K562 (cell line): ENCODE measurements around the gene FADS1. TPM values are rescaled to one million over a fixed set of nuclear protein-coding genes. Genes with fewer than 3 reads are reported as not detected.

Experiments used
- AFF4 ChIP-seq: sonication (generic); formaldehyde crosslinking; IDR thresholded peaks from 2 replicates; pipeline ENCODE4 v1.8.0; 2023; ENCODE audit warnings: mild to moderate bottlenecking, missing genetic modification reagents
- ATF3 ChIP-seq, 2 experiments: fragments of 450-650 bp in 1 of 2; sonication (generic) in 1 of 2; formaldehyde crosslinking in 1 of 2; IDR thresholded peaks in 1 of 2; conservative IDR thresholded peaks in 1 of 2; 2 replicates each; pipeline versions ENCODE4 v1.6.1 to v1.8.1; 2016 to 2023; ENCODE audit warnings: mild to moderate bottlenecking in 2 of 2, moderate library complexity in 2 of 2, inconsistent platforms in 1 of 2, missing genetic modification reagents in 1 of 2
- HMGN3 ChIP-seq: IDR thresholded peaks from 2 replicates; pipeline ENCODE4 v1.6.1; 2011; ENCODE audit warnings: borderline replicate concordance, low read depth, mild to moderate bottlenecking, mixed read lengths, low read length; ENCODE audit not compliant: insufficient read length; ENCODE audit errors: extremely low read depth
- ID3 ChIP-seq, 2 experiments: fragments of 250-450 bp in 1 of 2; fragments of 450-650 bp in 1 of 2; sonication (Bioruptor Pico) in 1 of 2; IDR thresholded peaks; 2 replicates each; pipeline versions ENCODE4 v1.6.1 to v1.8.0; 2016 to 2021; ENCODE audit warnings: mild to moderate bottlenecking in 2 of 2, moderate library complexity in 2 of 2, missing compliant biosample characterization in 1 of 2, missing genetic modification characterization in 1 of 2
- MAFF ChIP-seq: IDR thresholded peaks from 2 replicates; pipeline ENCODE4 v1.6.1; 2012; ENCODE audit warnings: low read length, improper control_type of control experiment
- MAX ChIP-seq: sonication (generic); formaldehyde crosslinking; IDR thresholded peaks from 2 replicates; pipeline ENCODE4 v1.9.0; 2022; ENCODE audit warnings: mild to moderate bottlenecking, missing genetic modification reagents
- MTA2 ChIP-seq: fragments of 450-650 bp; IDR thresholded peaks from 2 replicates; pipeline ENCODE4 v1.6.1; 2016; ENCODE audit warnings: low read depth
- NEUROD1 ChIP-seq: fragments of 150-350 bp; IDR thresholded peaks from 2 replicates; pipeline ENCODE4 v1.6.1; 2014; ENCODE audit warnings: borderline replicate concordance, low read length, low read depth; ENCODE audit not compliant: partially characterized antibody
- NR2C1 ChIP-seq, 2 experiments: fragments of 450-650 bp; IDR thresholded peaks; 2 replicates each; pipeline ENCODE4 v1.6.1; 2017; ENCODE audit warnings: mild to moderate bottlenecking in 2 of 2, antibody characterized with exemption in 1 of 2, inconsistent platforms in 1 of 2, missing compliant biosample characterization in 1 of 2, missing genetic modification characterization in 1 of 2
- NRF1 ChIP-seq, 2 experiments: fragments of 450-650 bp; IDR thresholded peaks in 1 of 2; conservative IDR thresholded peaks in 1 of 2; 2 replicates each; pipeline ENCODE4 v1.6.1; 2014; ENCODE audit warnings: mild to moderate bottlenecking in 2 of 2
- RAD51 ChIP-seq: fragments of 450-650 bp; IDR thresholded peaks from 2 replicates; pipeline ENCODE4 v1.7.1; 2016; ENCODE audit warnings: low read depth, mild to moderate bottlenecking, borderline replicate concordance
- RBBP5 ChIP-seq: fragments of 200-600 bp; sonication (generic); IDR thresholded peaks from 2 replicates; pipeline ENCODE4 v1.6.1; 2012; ENCODE audit warnings: borderline replicate concordance, mild to moderate bottlenecking, low read length, control low read depth, inconsistent platforms; ENCODE audit not compliant: insufficient read depth, poor library complexity, severe bottlenecking
- RFX5 ChIP-seq: IDR thresholded peaks from 2 replicates; pipeline ENCODE4 v1.6.1; 2011; ENCODE audit warnings: low read depth, mild to moderate bottlenecking, improper control_type of control experiment, low read length
- SAP30 ChIP-seq: fragments of 200-600 bp; sonication (generic); IDR thresholded peaks from 2 replicates; pipeline ENCODE4 v1.6.1; 2012; ENCODE audit warnings: borderline replicate concordance, low read depth, mild to moderate bottlenecking, moderate library complexity, low read length, control low read depth, inconsistent platforms; ENCODE audit not compliant: insufficient read depth, poor library complexity, severe bottlenecking
- U2AF1 ChIP-seq: fragments of 200-400 bp; formaldehyde crosslinking; optimal IDR thresholded peaks from 2 replicates; pipeline ENCODE3; 2017; ENCODE audit warnings: mild to moderate bottlenecking, low read depth, low read length, moderate library complexity
- YY1 ChIP-seq, 3 experiments: IDR thresholded peaks; 2 replicates each; pipeline ENCODE4 v1.6.1; 2011; ENCODE audit warnings: low read length in 2 of 3, mild to moderate bottlenecking in 2 of 3, moderate library complexity in 2 of 3, borderline replicate concordance in 1 of 3, control low read depth in 1 of 3, low read depth in 1 of 3; ENCODE audit not compliant: insufficient read depth in 3 of 3, insufficient replicate concordance in 2 of 3, control insufficient read depth in 1 of 3, insufficient read length in 1 of 3; ENCODE audit errors: extremely low read depth in 1 of 3
- ZNF655 ChIP-seq: fragments of 250-450 bp; sonication (Bioruptor Pico); IDR thresholded peaks from 2 replicates; pipeline ENCODE4 v1.5.0; 2021
- polyA plus RNA-seq, 8 experiments: library from polyadenylated mRNA; depleted of rRNA in 4 of 8; stranded (reverse) in 5 of 8; unstranded in 3 of 8; fragments of >200 nt; fragmentation: Nextera tagmentation in 2 of 8; fragmentation: Illumina TruSeq in 1 of 8; extraction: Ambion mirVana in 2 of 8; extraction: Trizol in 1 of 8; gene quantifications; 2 replicates each; pipeline versions ENCODE4 v1.2.1 to v1.2.3, GENCODE V29; 2011 to 2014; ENCODE audit warnings: inconsistent platforms in 1 of 8, missing spikeins in 1 of 8
- total RNA-seq, 7 experiments: library from RNA; depleted of rRNA in 6 of 7; stranded (reverse); fragments of >200 nt in 6 of 7; fragmentation: Illumina TruSeq in 2 of 7; extraction: Trizol in 2 of 7; gene quantifications; 2 replicates each; pipeline versions ENCODE4 v1.2.1 to v1.2.3, GENCODE V29; 2011 to 2021; ENCODE audit warnings: low replicate concordance in 1 of 7

The FADS1 gene
- total and polyA plus RNA-seq, 9 of the 15 experiments (the other 6 are each of a cell fraction or from before 2014, with no cell fraction given) = 110 to 864 (median 364) TPM

- TF ChIP-seq ATF3 (IDR thresholded peaks at IDR 0.05) (0 out of 2 replicates have a peak, but pooled peaks have one; percentile 17), ATF3 (CRISPR knock-in tag; conservative IDR thresholded peaks at IDR 0.05) (no peak), MTA2 (no peak), AFF4 (CRISPR knock-in tag) (no peak), SAP30 (no peak), RFX5 (no peak), MAX (CRISPR knock-in tag) (no peak), RBBP5 (no peak), U2AF1 (no peak), NR2C1 (IDR thresholded peaks at IDR 0.05) (0 out of 2 replicates have a peak, but pooled peaks have one; percentile 40), NR2C1 (tag; IDR thresholded peaks at IDR 0.05) (peak; percentile 36; the same call in 1 of the 2 replicates), RAD51 (no peak), YY1 (IDR thresholded peaks at IDR 0.05; ENCODE audit: borderline replicate concordance in 1 of 3, control insufficient read depth in 1 of 3, extremely low read depth in 1 of 3, insufficient read depth in 3 of 3, insufficient read length in 1 of 3, insufficient replicate concordance in 2 of 3, low read depth in 1 of 3, low read length in 2 of 3) (peak in 1 of 3 experiments; percentile 68), HMGN3 (peak; percentile 61), ID3 (CRISPR knock-in tag; IDR thresholded peaks at IDR 0.05) (no peak), ID3 (tag; IDR thresholded peaks at IDR 0.05) (no peak), NEUROD1 (no peak), NRF1 (conservative IDR thresholded peaks at IDR 0.05 in 1 of 2, IDR thresholded peaks at IDR 0.05 in 1 of 2) (peak; percentile 39 to 52; a peak in 3 of 4 replicates), ZNF655 (CRISPR knock-in tag) (no peak), MAFF (no peak)
These were observed 52.1 kb downstream of the FADS1 start (continued) for GRCh38 chr11:61764606-61765260.
